Measurements from ENCODE around the gene POLQ.

DNA sequence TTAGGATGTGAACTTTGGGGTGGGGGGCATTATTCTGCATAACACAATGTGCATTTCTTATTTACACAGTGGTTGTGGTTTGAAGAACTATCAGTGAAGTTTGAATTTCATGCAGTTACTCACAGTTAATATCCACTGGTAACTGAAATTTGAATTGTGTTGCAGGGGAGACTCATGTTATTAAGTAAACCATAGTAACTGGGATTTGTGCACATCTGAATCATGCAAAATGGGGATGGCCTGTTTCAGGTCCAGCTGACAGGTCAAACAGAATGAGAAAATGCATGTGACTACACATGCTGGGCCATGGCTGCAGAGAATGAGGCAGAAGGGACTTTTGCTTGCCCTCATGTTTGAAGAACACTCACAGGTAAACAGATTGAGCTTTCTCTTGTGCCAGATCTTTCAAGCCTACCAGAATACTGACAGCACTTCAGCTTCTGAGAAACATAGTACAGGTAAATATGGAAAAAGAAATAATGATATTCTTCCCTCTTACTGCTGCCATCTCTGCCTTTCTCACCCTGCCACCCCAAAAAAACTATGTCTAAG is 115.0 kb downstream of the POLQ start:
- no peak for TF ChIP-seq EZH2 (IDR thresholded peaks at IDR 0.05; ENCODE audit: insufficient read depth, low read length)
- TF ChIP-seq, protein P1, sequence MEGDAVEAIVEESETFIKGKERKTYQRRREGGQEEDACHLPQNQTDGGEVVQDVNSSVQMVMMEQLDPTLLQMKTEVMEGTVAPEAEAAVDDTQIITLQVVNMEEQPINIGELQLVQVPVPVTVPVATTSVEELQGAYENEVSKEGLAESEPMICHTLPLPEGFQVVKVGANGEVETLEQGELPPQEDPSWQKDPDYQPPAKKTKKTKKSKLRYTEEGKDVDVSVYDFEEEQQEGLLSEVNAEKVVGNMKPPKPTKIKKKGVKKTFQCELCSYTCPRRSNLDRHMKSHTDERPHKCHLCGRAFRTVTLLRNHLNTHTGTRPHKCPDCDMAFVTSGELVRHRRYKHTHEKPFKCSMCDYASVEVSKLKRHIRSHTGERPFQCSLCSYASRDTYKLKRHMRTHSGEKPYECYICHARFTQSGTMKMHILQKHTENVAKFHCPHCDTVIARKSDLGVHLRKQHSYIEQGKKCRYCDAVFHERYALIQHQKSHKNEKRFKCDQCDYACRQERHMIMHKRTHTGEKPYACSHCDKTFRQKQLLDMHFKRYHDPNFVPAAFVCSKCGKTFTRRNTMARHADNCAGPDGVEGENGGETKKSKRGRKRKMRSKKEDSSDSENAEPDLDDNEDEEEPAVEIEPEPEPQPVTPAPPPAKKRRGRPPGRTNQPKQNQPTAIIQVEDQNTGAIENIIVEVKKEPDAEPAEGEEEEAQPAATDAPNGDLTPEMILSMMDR (IDR thresholded peaks at IDR 0.05; ENCODE audit: insufficient read depth, low read depth, low read length): no peak
